Spinal cord (tissue), 10 donors: ENCODE measurements around the gene EVC. TPM values are rescaled to one million over a fixed set of nuclear protein-coding genes. Genes with fewer than 3 reads are reported as not detected.
"Not testable (repeated sequence)": the region's sequence is repeated elsewhere in the genome, so short reads cannot be mapped to it uniquely, and the experiment has no call there.

ENCODE experiments used
- DNase-seq, 6 donors: peaks; one replicate each; pipeline versions ENCODE4 v3.0.0 to v3.0.0-alpha.2; 2013 to 2015; ENCODE audit warnings: low spot score in 6 of 6, low read depth in 4 of 6
- H3K27ac ChIP-seq: one replicate; pipeline ENCODE4 v1.5.1; 2013; ENCODE audit warnings: low read depth, low read length, control low read depth
- H3K27me3 ChIP-seq: one replicate; pipeline ENCODE4 v1.6.1; 2013; ENCODE audit warnings: low read length; ENCODE audit not compliant: control insufficient read depth, insufficient read depth
- H3K36me3 ChIP-seq: one replicate; pipeline ENCODE4 v1.6.1; 2013; ENCODE audit warnings: low read length; ENCODE audit not compliant: control insufficient read depth, insufficient read depth
- H3K4me1 ChIP-seq: one replicate; pipeline ENCODE4 v1.6.1; 2013; ENCODE audit warnings: low read length; ENCODE audit not compliant: control insufficient read depth, insufficient read depth
- H3K4me3 ChIP-seq: one replicate; pipeline ENCODE4 v1.5.1; 2013; ENCODE audit warnings: low read depth, low read length, control low read depth
- H3K9me3 ChIP-seq: one replicate; pipeline ENCODE4 v1.6.1; 2013; ENCODE audit warnings: low read length; ENCODE audit not compliant: control insufficient read depth, insufficient read depth
- WGBS: methylation state at CpG from one replicate; pipeline ENCODE4 v1.1.5; 2013; ENCODE audit warnings: missing lambda C conversion rate; ENCODE audit not compliant: insufficient coverage; 5-methylcytosine and 5-hydroxymethylcytosine counted together
- polyA plus RNA-seq, 2 donors: library from polyadenylated mRNA; unstranded; fragments of 120-200 nt; gene quantifications; one replicate each; pipeline ENCODE4 v1.2.1, GENCODE V29; 2013; ENCODE audit not compliant: insufficient read length in 2 of 2
- total RNA-seq, 2 donors: library from RNA; depleted of rRNA in 1 of 2; stranded (reverse); fragments of 120-200 nt in 1 of 2; fragments of >200 nt in 1 of 2; gene quantifications; one replicate each; pipeline versions ENCODE4 v1.2.3 to v1.2.4, GENCODE V29; 2013 to 2014
- donor health status: healthy.

Gene EVC
- total and polyA plus RNA-seq, 4 donors, result 9.9 to 20.8 (median 10.5) TPM

- no peak overlapping the region for H3K27ac ChIP-seq
- H3K9me3 ChIP-seq, result no peaks in the 10 kb centered on the region
- no CpG with 5 or more reads among the region's 3 CpGs for WGBS
- DNase-seq, result peak in 1 of 6 donors; percentile 78
- H3K4me3 ChIP-seq, result no peak overlapping the region
- H3K27me3 ChIP-seq, result no peaks in the 10 kb centered on the region
- H3K4me1 ChIP-seq, result peaks cover 28% of the 10 kb centered on the region
- peaks cover 80% of the 10 kb centered on the region for H3K36me3 ChIP-seq
These were observed 143.9 kb downstream of the EVC start for GRCh38 chr4:5854929-5855328.

- not testable (repeated sequence) for H3K4me3 ChIP-seq, H3K9me3 ChIP-seq, H3K27me3 ChIP-seq, H3K27ac ChIP-seq, DNase-seq
- peaks cover 79% of the 10 kb centered on the region for H3K36me3 ChIP-seq
- H3K4me1 ChIP-seq, result peaks cover 28% of the 10 kb centered on the region
- 97% methylated on average over 3 of the region's 3 CpGs for WGBS
These were observed 145.4 kb downstream of the EVC start for GRCh38 chr4:5856362-5856761.

DNA sequence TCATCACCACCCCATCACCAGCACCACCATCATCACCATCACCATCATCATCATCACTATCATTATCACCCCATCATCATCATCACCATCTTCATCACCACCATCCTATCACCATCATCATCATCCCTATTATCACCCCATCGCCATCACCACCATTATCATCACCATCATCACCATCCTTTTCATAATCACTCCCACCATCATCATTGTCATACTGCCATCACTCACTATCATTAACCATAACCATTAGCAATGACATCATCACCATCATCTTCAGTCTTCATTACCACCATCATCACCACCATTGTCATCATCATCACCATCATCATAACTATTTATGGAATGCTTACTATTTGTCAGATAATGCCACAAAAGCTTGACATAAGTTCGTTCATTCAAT, 146.2 kb downstream of the EVC start:
- no peak overlapping the region for H3K4me3 ChIP-seq
- 100% methylated on average over 1 of the region's 2 CpGs for WGBS
- DNase-seq, result no peak
- H3K36me3 ChIP-seq, result peaks cover 77% of the 10 kb centered on the region
- H3K27me3 ChIP-seq, result no peaks in the 10 kb centered on the region
- peaks cover 28% of the 10 kb centered on the region for H3K4me1 ChIP-seq
- H3K27ac ChIP-seq, result no peak overlapping the region
- H3K9me3 ChIP-seq, result no peaks in the 10 kb centered on the region

DNA sequence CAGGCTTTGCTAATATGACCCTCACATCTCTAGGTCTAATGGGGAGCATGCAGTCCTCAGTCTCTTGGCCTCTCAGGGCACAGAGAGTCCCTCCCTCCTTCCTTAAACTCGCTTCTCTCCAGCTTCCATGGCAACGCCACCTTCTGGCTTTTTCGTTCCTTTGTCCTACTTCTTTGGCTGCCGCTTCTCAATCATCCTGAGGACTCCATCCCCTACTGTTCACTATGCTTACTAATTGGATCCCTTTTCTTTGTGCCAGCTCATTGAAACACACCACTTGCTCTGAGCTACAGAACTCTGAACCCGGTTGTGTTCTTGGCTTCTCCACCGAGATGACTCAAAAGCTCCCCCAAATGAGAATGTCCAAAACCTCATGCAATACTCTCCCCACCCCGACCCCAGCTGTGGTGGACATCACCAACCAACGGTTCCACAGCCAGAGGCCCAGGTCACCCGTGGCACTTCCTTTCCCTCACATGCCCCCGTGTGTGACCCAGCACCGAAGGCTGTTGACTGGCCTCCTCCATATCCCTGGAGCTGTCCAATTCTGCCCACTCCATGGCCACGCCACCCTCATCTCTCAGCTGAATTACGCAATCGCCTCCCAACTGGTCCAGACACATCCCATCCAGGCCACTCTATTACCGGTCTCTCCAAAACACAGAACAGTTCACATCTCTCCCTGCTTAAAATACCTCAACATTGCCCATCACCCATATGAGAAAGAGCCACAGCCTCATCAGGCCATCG, 147.2 kb downstream of the EVC start:
- no peak overlapping the region for H3K27ac ChIP-seq
- peaks cover 76% of the 10 kb centered on the region for H3K36me3 ChIP-seq

GRCh38 chr4:5863461-5864113, 152.6 kb downstream of the EVC start:
- H3K36me3 ChIP-seq, result peaks cover 71% of the 10 kb centered on the region
- H3K9me3 ChIP-seq, result no peaks in the 10 kb centered on the region
- H3K27ac ChIP-seq, result no peak overlapping the region
- H3K27me3 ChIP-seq, result no peaks in the 10 kb centered on the region
- WGBS, result 80% methylated on average over 5 of the region's 15 CpGs
- H3K4me3 ChIP-seq, result no peak overlapping the region
- H3K4me1 ChIP-seq, result peaks cover 11% of the 10 kb centered on the region
- DNase-seq, result no peak

More for the DNA sequence above, 147.2 kb downstream of the EVC start:
- WGBS, result 49% methylated on average over 15 of the region's 16 CpGs
- no peak overlapping the region for H3K4me3 ChIP-seq
- no peaks in the 10 kb centered on the region for H3K9me3 ChIP-seq
- H3K4me1 ChIP-seq, result peaks cover 21% of the 10 kb centered on the region
- H3K27me3 ChIP-seq, result no peaks in the 10 kb centered on the region
- peak in 2 of 6 donors; percentile 65 to 75 for DNase-seq

Other genes starting within 250 kb of the EVC start
- gene EVC2, start 2.6 kb upstream of the EVC start, total RNA-seq, result 1 to 10 TPM; 2.6 to 6.6 TPM
- gene EVC2, start 2.6 kb upstream of the EVC start, polyA plus RNA-seq, result 1 to 10 TPM; 1.7 to 2.0 TPM
- gene CRMP1, start 181.9 kb downstream of the EVC start, total RNA-seq, result 100 to 1,000 TPM in 1 of 2 donors, 10 to 100 TPM in 1; 99.1 to 124 TPM
- gene CRMP1, start 181.9 kb downstream of the EVC start, polyA plus RNA-seq, result 100 to 1,000 TPM; 479 to 506 TPM